Jurkat, Clone E6-1 (cell line): ENCODE data around the gene ATAT1. TPM values are rescaled to one million over a fixed set of nuclear protein-coding genes. Genes with fewer than 3 reads are reported as not detected.
"Not testable (repeated sequence)": the region's sequence is repeated elsewhere in the genome, so short reads cannot be mapped to it uniquely, and the experiment has no call there.

ENCODE experiments used
- DNase-seq: peaks from one replicate; pipeline ENCODE4 v3.0.0-alpha.2; 2011; ENCODE audit warnings: low read depth, low spot score
- H3K4me3 ChIP-seq: 2 replicates; pipeline ENCODE4 v1.5.1; 2011; ENCODE audit warnings: mild to moderate bottlenecking, low read length, control low read depth, moderate library complexity
- polyA plus RNA-seq: library from polyadenylated mRNA; unstranded; fragments of >200 nt; gene quantifications from one replicate; pipeline ENCODE4 v1.2.1, GENCODE V29; 2012; ENCODE audit warnings: missing spikeins; ENCODE audit not compliant: insufficient read length, insufficient read depth

The ATAT1 gene
- polyA plus RNA-seq, result 46.1 TPM

DNA sequence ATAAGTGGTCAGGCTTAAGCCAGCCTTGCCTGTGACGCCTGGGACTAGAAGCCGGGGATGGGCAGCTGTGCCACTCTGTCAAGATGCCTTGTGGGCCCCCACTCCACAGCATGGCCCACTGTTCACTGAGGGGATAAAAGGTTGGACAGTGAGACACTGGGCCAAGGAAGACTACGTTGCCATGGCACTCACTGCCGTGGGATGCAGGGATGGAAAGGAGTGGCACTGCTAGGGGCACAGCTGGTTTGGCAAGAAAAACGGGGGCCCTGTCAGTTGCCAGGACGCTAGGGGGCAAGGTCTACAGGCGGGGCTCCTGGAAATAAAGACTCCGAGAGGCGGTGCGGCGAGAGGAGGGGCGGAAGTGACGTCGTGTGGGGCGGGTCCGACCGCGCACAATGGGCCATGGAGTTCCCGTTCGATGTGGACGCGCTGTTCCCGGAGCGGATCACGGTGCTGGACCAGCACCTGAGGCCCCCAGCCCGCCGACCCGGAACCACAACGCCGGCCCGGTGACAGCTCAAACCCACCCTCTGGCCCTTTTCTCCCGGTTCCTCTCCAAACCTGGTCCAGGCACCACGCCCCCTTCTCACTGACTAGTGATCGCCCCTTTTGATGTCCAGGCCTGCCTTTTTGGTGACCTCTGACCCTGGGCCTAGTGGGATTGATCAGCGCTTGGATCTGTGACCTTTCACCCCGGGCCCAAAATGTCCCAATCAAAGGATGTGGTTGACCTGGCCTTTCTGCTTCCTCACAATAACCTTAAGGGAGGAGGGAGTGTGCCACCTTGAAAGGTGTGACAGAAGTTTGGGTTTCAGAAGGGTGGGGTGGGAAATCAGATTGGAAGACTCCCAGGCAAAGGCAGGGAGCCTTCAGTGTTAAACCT lies at the start of gene ATAT1:
Gene ATAT1 (plus strand): TSS at position 391 of the 883 bp plus-strand sequence.
- H3K4me3 ChIP-seq, result peak within 1 kb of the TSS; percentile 76
- peak; percentile 70 for DNase-seq

DNA sequence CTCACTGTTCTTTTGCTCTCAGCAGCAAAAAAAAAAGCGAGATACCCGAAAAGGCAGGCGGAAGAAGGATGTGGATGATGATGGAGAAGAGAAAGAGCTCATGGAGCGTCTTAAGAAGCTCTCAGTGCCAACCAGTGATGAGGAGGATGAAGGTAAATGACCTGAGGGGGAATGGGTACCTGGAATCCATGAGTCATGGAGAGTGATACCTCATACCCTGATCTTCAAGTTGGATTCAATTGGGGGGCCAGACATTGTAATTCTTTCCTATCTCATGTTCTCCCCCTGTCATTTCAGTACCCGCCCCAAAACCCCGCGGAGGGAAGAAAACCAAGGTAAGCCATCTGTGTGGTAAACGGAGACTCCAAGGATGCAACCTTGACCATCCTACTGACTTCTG lies 48.6 kb upstream of the ATAT1 start:
- no peak overlapping the region for H3K4me3 ChIP-seq
- no peak for DNase-seq

DNA sequence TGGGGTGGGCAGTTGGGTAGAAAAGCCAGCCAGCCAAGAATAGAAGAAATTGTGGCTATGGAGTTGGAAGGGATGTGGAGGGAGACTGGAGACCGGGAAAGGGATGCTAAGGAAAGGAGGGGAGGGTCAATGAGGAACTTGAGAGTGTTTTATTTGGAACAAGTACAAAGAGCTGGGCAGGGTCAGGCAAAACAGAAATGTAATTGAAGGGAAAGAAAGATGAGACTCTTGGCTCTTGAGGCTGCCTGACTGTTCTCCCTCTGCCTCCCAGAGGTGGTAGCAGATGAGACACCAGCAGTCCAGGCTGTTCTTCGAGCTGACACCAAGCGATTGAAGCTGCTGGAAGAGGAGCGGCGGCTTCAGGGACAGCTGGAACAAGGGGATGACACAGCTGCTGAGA lies 42.8 kb upstream of the ATAT1 start:
- no peak for DNase-seq
- no peak overlapping the region for H3K4me3 ChIP-seq

DNA sequence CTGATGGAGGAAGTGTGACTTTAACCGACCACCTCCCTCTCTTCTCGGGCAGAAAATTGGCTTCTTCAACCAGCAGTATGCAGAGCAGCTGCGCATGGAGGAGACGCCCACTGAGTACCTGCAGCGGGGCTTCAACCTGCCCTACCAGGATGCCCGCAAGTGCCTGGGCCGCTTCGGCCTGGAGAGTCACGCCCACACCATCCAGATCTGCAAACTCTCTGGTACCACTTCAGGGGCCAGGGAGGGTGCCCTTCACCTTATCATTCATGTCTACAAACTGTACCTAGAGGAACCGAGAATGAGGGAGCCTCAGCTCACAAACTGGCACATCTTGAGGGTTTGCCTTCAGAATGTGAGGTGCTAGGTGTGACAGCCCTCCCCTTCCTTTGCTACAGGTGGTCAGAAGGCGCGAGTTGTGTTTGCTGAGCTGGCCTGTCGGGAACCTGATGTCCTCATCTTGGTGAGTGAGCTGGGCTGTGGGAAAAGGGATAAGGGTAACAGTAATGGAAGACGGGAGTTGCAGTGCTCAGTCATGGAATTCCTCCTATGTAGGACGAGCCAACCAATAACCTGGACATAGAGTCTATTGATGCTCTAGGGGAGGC lies 36.8 kb upstream of the ATAT1 start:
- DNase-seq, result no peak
- H3K4me3 ChIP-seq, result no peak overlapping the region

DNA sequence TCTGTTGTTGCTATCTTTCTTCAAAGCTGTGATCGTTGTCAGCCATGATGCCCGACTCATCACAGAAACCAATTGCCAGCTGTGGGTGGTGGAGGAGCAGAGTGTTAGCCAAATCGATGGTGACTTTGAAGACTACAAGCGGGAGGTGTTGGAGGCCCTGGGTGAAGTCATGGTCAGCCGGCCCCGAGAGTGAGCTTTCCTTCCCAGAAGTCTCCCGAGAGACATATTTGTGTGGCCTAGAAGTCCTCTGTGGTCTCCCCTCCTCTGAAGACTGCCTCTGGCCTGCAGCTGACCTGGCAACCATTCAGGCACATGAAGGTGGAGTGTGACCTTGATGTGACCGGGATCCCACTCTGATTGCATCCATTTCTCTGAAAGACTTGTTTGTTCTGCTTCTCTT lies 36.2 kb upstream of the ATAT1 start:
- no peak overlapping the region for H3K4me3 ChIP-seq
- DNase-seq, result no peak

DNA sequence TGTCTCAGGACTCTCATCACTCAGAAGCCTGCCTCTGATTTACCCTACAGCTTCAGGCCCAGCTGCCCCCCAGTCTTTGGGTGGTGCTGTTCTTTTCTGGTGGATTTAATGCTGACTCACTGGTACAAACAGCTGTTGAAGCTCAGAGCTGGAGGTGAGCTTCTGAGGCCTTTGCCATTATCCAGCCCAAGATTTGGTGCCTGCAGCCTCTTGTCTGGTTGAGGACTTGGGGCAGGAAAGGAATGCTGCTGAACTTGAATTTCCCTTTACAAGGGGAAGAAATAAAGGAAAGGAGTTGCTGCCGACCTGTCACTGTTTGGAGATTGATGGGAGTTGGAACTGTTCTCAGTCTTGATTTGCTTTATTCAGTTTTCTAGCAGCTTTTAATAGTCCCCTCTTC lies 35.7 kb upstream of the ATAT1 start:
- no peak for DNase-seq
- H3K4me3 ChIP-seq, result no peak overlapping the region

DNA sequence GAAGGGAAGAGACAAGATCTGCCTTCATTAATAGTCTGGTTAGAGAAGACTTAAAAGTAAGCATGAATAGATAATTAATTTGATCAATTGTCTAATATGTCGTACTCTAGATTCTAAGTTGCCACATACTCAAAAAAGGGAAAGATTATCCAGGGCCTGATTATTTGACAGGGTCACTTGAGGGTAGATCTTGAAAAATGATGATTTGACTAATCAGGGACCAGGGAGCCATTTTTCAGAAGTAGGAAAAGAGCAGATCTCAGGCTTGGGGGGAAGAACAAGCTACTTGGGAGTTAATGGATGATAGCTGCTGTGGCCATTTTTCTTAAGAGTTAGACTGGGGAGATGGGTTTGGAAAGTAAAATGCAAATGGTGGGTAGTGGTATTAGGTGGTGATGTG lies 34.4 kb upstream of the ATAT1 start:
- DNase-seq, result no peak
- no peak overlapping the region for H3K4me3 ChIP-seq

DNA sequence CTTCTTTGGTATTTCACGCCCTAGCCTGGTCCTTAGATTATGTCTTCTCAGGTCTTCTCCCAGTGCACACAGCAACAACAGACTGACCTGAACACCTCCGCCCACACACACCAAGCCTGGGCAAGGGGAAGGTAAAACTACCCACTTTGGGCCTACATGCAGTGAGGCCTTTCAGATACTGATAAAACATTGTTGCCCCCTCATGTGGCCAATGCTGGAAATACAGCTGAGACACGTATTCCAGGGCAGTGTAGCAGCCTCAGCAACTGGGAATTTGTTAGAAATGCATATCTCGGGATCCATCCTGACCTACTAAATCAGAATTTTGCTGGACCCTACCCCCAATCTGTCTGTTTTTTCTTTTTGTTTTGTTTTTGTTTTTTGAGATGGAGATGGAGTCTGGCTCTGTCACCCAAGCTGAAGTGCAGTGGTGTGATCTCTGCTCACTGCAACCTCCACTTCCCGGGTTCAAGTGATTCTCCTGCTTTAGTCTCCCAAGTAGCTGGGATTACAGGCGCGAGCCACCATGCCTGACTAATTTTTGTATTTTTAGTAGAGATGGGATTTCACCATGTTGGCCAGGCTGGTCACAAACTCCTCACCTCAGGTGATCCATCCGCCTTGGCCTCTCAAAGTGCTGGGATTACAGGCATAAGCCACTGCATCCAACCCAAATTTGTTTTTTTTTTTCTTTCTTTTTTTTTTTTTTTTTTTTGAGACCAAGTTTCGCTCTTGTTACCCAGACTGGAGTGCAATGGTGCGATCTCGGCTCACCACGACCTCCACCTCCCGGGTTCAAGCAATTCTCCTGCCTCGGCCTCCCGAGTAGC lies 29.1 kb upstream of the ATAT1 start:
- H3K4me3 ChIP-seq, result not testable (repeated sequence)
- peak; percentile 73 for DNase-seq

DNA sequence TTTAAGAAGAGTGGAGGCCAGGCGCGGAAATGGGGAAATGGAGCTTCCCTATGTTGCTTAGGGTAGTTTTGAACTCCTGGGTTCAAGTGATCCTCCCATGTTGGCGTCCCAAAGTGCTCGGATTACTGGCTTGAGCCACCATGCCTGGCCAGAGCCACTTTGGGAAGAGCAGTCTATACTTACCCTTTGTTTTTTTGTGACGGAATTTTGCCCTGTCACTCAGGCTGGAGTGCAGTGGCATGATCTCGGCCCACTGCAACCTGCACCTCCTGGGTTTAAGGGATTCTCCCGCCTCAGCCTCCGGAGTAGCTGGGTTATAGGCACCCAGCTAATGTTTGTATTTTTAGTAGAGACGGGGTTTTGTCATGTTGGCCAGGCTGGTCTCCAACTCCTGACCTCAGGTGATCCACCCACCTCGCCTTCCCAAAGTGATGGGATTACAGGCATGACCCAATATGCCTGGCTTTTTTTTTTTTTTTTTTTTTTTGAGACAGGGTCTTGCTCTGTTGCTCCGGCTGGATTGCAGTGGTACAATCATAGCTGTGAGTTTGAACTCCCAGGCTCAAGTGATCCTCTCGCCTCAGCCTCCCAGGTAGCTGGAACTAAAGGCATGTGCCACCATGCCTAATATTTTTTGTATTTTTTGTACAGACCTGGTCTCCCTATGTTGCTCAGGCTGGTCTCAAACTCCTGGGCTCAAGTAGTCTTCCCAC lies 27.6 kb upstream of the ATAT1 start:
- no peak overlapping the region for H3K4me3 ChIP-seq
- DNase-seq, result no peak

DNA sequence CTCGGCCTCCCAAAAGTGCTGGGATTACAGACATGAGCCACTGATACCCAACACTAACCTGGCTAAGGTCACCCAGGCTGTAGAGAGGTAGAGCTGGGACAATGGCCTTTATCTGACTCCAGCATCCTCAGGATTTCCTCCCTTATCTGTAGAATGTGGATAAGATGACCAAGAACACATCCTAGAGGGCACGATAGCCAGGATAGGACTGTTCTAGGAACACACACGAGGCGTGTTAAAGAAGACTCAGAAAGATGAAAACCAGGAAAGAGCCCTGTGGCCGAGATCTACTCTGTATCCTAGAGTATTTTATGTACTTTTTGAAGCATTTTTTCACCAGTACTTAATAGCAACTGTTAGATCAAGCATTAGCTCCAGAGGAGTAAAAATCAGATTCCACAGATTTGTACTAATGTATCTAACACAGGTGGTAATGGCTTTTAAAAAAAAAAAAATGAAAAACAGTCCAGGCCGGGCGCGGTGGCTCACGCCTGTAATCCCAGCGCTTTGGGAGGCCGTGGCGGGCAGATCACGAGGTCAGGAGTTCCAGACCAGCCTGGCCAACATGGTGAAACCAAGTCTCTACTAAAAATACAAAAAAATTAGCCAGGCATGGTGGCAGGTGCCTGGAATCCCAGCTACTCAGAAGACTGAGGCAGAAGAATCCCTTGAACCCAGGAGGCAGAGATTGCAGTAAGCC lies 26.9 kb upstream of the ATAT1 start:
- DNase-seq, result no peak
- H3K4me3 ChIP-seq, result no peak overlapping the region

DNA sequence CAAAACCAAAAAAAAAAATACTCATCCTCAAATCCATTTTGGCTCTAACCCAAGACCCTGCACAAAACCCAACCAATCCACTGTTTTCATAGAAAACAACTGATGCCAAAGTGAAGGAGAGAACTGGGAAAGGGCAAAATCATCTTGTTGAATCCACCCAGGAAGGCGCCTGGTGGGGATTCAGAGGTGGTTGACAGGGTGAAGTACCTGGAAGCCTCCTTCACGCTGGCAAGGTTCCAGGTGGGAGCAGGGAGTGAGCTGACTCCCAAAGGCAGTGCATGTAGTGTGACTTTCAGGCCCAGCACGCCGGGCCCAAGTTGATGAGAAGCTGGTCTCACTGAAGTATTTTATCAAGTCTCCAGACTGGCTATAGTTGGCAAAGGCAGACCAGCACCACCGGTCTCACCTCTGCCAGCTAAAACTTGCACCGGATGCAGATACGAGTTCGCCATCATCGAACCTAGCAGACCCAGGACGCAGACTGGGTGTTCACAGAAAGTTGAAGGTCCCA lies 26.2 kb upstream of the ATAT1 start:
- no peak overlapping the region for H3K4me3 ChIP-seq
- DNase-seq, result no peak

DNA sequence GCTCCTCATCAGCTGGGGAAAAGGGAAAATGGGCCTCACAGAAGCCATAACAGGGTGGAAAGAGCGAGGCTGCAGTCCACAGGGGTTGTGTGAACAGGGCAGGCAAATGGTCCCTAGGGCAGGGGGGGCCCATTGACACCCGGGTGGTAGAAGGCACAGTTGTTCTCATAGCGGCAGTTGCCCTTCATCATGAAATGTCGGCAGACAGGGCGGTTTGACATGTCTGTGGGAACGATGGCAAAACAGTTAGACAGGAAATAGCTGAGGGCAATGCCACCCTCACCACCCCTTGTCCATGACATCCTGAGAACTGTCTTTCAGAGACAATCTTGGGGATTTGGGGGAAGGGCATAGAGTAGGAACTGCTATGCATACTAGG lies 25.2 kb upstream of the ATAT1 start:
- peak; percentile 93 for DNase-seq
- peak overlapping the region; percentile 28 for H3K4me3 ChIP-seq

DNA sequence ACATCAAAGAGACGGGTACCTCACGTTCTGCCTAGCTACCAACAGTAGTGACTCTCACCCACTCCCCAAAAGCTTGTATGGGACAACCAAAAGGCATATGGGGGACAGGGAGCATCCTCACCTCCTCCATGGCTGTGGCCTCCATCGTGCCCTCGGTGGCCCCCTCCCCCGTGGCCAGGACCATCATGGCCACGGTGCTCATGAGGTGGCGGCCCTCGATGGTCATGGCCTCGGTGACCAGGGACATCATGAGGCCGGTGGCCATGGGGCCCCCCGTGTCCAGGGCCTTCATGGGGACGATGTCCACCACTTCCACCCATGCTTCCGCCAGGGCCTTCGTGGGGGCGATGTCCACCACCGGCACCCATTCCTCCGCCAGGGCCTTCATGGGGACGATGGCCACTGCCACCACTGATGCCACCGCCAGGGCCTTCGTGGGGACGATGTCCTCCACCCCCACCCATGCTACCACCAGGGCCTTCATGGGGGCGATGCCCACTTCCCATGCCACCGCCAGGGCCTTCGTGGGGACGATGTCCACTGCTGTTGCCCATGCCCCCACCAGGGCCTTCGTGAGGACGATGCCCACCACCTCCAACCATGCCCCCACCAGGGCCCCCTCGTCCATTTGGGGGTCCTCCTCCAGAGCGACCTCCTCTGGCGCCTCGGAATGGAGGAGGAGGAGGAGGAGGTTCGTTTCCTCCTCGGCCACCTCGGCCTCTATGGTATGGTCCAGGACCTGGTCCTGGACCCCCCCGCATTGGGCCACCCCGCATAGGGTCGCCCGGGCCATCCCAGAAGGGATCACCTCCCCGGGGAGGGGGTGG lies 24.6 kb upstream of the ATAT1 start:
- H3K4me3 ChIP-seq, result peak overlapping the region; percentile 28

DNA sequence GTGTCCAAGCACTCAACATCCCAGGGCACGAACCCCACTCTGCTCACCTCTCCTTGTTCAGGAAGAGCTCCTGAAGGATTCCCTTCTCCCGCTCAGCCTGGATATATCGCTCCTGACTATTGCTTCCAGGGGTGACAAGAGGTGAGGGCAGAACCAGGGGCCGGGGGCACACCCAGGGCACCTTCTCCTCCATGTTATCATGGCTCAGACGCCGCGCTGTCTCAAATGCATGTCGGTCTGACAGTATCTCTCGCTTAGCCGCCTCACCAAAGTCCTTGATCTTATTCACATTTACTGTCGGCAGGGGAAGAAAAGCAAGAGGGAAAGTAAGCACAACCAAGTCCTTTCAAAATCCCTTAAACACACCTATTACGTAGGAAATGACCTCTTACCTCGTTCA lies 22.7 kb upstream of the ATAT1 start:
- no peak overlapping the region for H3K4me3 ChIP-seq

More for the DNA sequence above, 24.6 kb upstream of the ATAT1 start:
- no peak for DNase-seq

DNA sequence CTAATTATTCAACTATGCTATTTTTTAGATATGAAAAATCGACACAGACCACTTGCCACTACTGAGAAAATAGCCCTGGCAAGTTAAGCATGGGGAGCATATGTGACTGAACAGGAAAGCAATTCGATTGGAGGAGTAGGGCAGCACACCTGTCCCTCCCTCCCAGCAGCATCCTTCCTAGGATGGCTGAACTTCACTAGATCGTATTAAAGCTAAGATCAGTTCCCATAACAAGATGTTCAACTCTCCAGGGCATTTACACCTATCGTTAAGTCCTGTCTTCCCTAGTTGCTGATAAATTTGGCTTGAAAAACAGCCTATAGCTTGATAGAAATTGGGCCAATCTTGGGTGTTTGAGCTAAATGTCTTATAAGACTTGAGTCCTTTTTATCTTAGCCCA lies 16.6 kb upstream of the ATAT1 start:
- DNase-seq, result no peak
- H3K4me3 ChIP-seq, result no peak overlapping the region

More for the DNA sequence above, 22.7 kb upstream of the ATAT1 start:
- DNase-seq, result no peak

DNA sequence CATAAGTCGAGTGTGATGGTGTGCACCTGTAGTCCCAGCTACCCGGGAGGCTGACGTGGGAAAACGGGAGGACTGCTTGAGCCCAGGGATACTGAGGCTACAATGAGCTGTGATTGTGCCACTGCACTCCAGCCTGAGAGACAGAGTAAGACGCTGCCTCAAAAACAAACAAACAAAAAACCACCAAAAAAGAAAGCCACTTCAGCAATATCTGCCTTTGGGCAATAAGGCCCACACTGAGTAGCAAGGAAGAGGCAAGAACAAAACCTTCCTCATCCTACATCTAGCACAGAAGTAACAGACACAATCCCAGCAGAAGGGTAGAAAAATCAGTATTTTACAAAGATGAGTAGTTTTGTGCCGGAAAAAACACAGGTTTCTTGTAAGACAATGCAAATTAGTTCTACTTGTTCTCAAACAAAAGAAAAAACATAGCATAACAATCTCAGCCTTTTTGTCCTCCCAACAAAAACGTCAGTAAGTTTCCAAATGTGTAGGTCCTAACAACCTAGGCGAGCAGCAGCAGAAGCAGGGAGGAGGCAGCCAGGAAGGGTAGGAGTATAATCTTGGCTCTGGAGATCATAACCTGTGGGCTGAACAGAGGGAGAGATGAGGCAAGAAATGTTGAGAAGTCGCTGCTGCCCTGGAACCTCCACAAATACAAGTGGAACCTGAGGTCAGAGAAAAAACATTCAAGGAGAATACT lies 15.4 kb upstream of the ATAT1 start:
- DNase-seq, result no peak

DNA sequence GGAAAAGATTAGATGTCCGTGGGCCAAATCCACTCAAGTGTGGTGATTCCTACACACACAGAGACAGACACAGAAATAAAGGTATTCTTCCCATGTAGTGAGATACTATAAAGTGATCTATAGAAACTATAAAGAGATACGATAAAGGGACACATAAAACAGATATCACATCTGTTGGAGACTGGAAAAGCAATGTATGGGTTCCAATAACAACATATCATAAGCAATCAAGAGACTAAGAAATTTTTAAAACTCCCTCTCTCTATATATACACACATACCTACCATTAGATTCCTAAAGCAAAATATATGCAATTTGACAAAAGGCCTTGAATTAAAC lies 14.8 kb upstream of the ATAT1 start:
- DNase-seq, result no peak
- H3K4me3 ChIP-seq, result no peak overlapping the region

More for the DNA sequence above, 15.4 kb upstream of the ATAT1 start:
- H3K4me3 ChIP-seq, result no peak overlapping the region
